GM04503 (cell line): ENCODE results near the gene IPMK.
"Not testable (repeated sequence)": the region's sequence is repeated elsewhere in the genome, so short reads cannot be mapped to it uniquely, and the experiment has no call there.

ENCODE experiments used
- DNase-seq: peaks from one replicate; pipeline ENCODE4 v3.0.0-alpha.2; 2012; ENCODE audit warnings: low read depth

IPMK gene

DNA sequence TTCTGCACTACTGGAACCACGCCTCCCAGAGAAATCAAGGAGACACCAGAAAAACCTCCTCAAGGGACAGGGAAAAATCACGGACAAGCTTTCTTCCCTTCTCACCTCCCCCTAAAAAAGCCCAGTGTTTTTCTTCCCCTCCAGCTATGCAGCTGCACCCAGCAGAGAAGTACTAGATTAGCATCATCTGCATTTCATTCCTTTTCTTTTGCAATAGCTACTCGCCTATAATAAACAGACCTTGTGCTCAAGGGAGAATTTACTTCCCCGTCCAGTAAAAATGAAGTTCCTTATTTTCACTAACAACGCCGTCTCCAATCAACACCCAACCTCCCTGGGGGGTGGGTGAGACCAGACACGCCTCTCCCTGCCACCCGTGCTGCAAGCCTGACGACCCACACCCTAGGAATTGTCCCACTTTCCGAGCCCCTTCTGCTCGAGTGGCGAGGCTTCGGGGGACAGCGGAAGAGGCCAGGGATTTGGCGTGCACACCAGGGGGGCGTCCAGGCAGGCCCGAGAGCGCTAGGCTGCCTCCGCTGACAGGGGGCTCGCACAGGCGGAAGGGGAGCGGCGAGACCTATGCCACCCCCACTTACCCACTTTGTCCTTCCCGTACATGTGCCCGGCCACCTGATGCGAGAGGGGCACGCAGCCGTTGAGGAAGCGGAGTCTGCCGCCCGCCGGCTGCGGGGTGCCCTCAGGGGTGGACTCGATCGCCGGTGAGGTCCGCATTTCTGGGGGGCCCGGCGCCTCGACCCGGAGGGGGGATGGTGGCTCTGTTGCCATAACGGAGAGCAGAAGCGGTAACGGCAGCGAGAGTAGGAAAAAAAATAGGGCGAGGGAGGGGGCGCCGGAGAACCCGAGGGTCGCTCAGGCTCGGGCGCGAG, 625 bp downstream of the IPMK start:
- no peak for DNase-seq

GRCh38 chr10:58266003-58266825, 1.5 kb downstream of the IPMK start:
- DNase-seq, result no peak

DNA sequence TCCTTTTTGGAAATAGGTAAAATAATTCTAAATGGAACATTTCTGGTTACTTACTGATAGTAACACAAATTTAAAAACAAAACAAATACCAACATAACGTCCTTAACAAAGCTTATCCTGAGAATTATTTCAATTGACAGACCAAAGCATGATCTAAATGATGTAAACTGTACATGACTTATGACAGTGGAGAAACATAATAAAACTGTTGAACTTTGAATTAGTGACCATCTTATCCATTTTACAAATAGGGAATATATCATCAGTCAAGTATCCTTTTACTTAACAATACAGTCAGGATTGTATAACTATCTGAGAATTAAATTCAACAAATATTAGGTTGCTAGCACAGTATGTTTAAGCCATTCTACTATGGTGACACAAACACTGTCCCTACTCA, 2.4 kb downstream of the IPMK start:
- DNase-seq, result no peak

GRCh38 chr10:58264780-58265179, 2.9 kb downstream of the IPMK start:
- DNase-seq, result no peak

GRCh38 chr10:58262766-58263165, 4.9 kb downstream of the IPMK start:
- no peak for DNase-seq

- DNase-seq, result no peak
Measured at GRCh38 chr10:58260334-58260733, 7.4 kb downstream of the IPMK start.

GRCh38 chr10:58258977-58259692, 8.6 kb downstream of the IPMK start:
- no peak for DNase-seq

- not testable (repeated sequence) for DNase-seq
Measured at GRCh38 chr10:58256013-58256780, 11.5 kb downstream of the IPMK start.

- DNase-seq, result no peak
Measured at GRCh38 chr10:58254644-58255043, 13.1 kb downstream of the IPMK start.

DNA sequence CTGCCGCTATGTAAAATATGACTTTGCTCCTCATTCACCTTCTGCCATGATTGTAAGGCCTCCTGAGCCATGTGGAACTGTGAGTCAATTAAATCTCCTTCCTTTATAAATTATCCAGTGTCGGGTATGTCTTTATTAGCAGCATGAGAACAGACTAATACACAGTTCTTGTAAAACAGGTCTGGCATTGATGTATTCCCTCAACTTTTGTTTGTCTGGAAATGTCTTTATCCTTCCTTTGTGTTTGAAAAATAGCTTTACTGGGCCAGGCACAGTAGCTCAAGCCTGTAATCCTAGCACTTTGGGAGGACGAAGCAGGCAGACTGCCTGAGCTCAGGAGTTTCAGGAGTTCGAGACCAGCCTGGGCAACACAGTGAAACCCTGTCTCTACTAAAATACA, 14.5 kb downstream of the IPMK start:
- no peak for DNase-seq

DNA sequence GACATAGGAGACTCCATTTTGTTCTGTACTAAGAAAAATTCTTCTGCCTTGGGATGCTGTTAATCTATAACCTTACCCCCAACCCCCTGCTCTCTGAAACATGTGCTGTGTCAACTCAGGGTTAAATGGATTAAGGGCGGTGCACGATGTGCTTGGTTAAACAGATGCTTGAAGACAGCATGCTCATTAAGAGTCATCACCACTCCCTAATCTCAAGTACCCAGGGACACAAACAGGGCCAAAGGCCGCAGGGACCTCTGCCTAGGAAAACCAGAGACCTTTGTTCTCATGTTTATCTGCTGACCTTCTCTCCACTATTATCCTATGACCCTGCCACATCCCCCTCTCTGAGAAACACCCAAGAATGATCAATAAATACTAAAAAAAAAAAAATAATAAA, 23.0 kb downstream of the IPMK start:
- DNase-seq, result not testable (repeated sequence)

- not testable (repeated sequence) for DNase-seq
Measured at GRCh38 chr10:58244242-58244641, 23.5 kb downstream of the IPMK start.

- not testable (repeated sequence) for DNase-seq
Measured at GRCh38 chr10:58243801-58244200, 23.9 kb downstream of the IPMK start.

- no peak for DNase-seq
Measured at GRCh38 chr10:58243269-58243668, 24.4 kb downstream of the IPMK start.

DNA sequence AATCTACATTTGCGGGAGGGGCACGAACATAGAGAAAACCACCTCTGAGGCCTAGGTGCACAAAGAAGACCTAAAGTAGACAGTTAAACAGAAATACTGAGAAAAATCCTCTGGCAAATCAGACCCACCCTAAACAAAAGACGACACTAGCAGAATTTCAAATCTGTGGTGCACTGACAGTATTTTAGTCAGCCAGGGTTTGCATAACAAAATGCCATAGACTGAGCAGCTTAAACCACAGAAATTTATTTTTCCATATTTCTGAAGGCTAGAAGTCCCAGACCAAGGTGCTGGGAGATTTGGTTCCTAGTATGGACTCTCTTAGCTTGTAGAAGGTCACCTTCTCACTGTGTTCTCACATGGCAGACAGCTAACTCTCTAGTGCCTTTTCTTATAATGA, 26.3 kb downstream of the IPMK start:
- no peak for DNase-seq

- no peak for DNase-seq
Measured at GRCh38 chr10:58240531-58240930, 27.2 kb downstream of the IPMK start.

GRCh38 chr10:58239561-58240169, 28.0 kb downstream of the IPMK start:
- no peak for DNase-seq

GRCh38 chr10:58237014-58237834, 30.5 kb downstream of the IPMK start:
- DNase-seq, result peak; percentile 74

- DNase-seq, result not testable (repeated sequence)
Measured at GRCh38 chr10:58229856-58230255, 37.8 kb downstream of the IPMK start.

- no peak for DNase-seq
Measured at GRCh38 chr10:58225654-58226053, 42.0 kb downstream of the IPMK start.
